HepG2 (cell line): ENCODE measurements around the gene CPEB2. TPM values are rescaled to one million over a fixed set of nuclear protein-coding genes. Genes with fewer than 3 reads are reported as not detected.

Experiments used
- ATAC-seq: fragments of 200-7000 bp; cut with Tn5 transposase; 3 replicates; pipeline ENCODE4 v1.9.1; 2020; ENCODE audit warnings: mild to moderate bottlenecking, moderate library complexity
- BruUV-seq: library from RNA; stranded (reverse); fragments of 400-500 nt; replicated peaks from 2 replicates; lab custom pipeline; 2021; lab: Mats Ljungman, UMichigan
- CTCF ChIA-PET: fragments of 300-600 bp; formaldehyde crosslinking; extraction: SDS; loops from one replicate; lab custom pipeline; 2021; ENCODE audit warnings: low total read pairs, inconsistent platforms, low intra/inter-chr PET ratio; lab: Yijun Ruan, JAX
- POLR2A ChIA-PET: fragments of 350-600 bp; sonication (Branson Sonifier 250); formaldehyde crosslinking; loops from one replicate; lab custom pipeline; 2020; ENCODE audit warnings: antibody characterized with exemption, inconsistent platforms; lab: Yijun Ruan, JAX
- DNase-seq: peaks from one replicate; pipeline ENCODE4 v3.0.0-alpha.2; 2015; ENCODE audit warnings: low spot score
- FAIRE-seq: peaks from 3 replicates; lab custom pipeline; 2011; peaks lifted over from hg19 to GRCh38; lab: Jason Lieb, UNC
- H2AFZ ChIP-seq: one replicate; pipeline ENCODE4 v1.6.1; 2011; ENCODE audit warnings: low read length, inconsistent platforms
- H3K27ac ChIP-seq: fragments of 300-600 bp; 3 replicates; pipeline ENCODE4 v1.8.0; 2011; ENCODE audit warnings: mixed run types, mild to moderate bottlenecking, mixed read lengths, low read length, inconsistent platforms; ENCODE audit not compliant: insufficient read depth; ENCODE audit errors: extremely low read length
- H3K27me3 ChIP-seq, 2 experiments: fragments of 200-600 bp in 1 of 2; 2 replicates in 1 of 2; 3 replicates in 1 of 2; pipeline versions ENCODE4 v1.6.0 to v1.8.0; 2011; ENCODE audit warnings: low read length in 2 of 2, mild to moderate bottlenecking in 2 of 2, moderate library complexity in 2 of 2, inconsistent platforms in 1 of 2; ENCODE audit not compliant: insufficient read depth in 2 of 2, control insufficient read depth in 1 of 2
- H3K36me3 ChIP-seq, 2 experiments: fragments of 200-600 bp in 1 of 2; replicated peaks in 1 of 2; 2 replicates in 1 of 2; 3 replicates in 1 of 2; pipeline versions ENCODE4 v1.5.1 to v1.8.0; 2011; ENCODE audit warnings: low read length in 2 of 2, inconsistent platforms in 1 of 2; ENCODE audit not compliant: insufficient read depth in 2 of 2, control insufficient read depth in 1 of 2
- H3K4me1 ChIP-seq: 2 replicates; pipeline ENCODE4 v1.5.1; 2012; ENCODE audit warnings: low read length, inconsistent platforms; ENCODE audit not compliant: insufficient read depth
- H3K4me2 ChIP-seq: 2 replicates; pipeline ENCODE4 v1.6.0; 2011; ENCODE audit warnings: low read depth, low read length, inconsistent platforms
- H3K4me3 ChIP-seq, 3 experiments: fragments of 200-600 bp in 1 of 3; sonication (generic), shearing (Covaris generic) in 1 of 3; replicated peaks in 1 of 3; 2 replicates each; pipeline ENCODE4 v1.5.1; 2011 to 2016; ENCODE audit warnings: low read length in 3 of 3, inconsistent platforms in 2 of 3, low read depth in 2 of 3, mild to moderate bottlenecking in 2 of 3, control low read depth in 1 of 3, mixed read lengths in 1 of 3; ENCODE audit not compliant: insufficient read depth in 1 of 3
- H3K79me2 ChIP-seq: one replicate; pipeline ENCODE4 v1.6.1; 2011; ENCODE audit warnings: low read length, inconsistent platforms; ENCODE audit not compliant: insufficient read depth
- H3K9ac ChIP-seq: 2 replicates; pipeline ENCODE4 v1.6.0; 2011; ENCODE audit warnings: mild to moderate bottlenecking, low read depth, low read length, inconsistent platforms; ENCODE audit not compliant: insufficient read depth
- H3K9me3 ChIP-seq: 2 replicates; pipeline ENCODE4 v1.5.1; 2012; ENCODE audit warnings: mild to moderate bottlenecking, low read length
- H4K20me1 ChIP-seq: 2 replicates; pipeline ENCODE4 v1.6.0; 2011; ENCODE audit warnings: inconsistent platforms, mild to moderate bottlenecking, low read length, moderate library complexity; ENCODE audit not compliant: insufficient read depth
- ATF7 ChIP-seq, 2 experiments: fragments of 450-650 bp in 1 of 2; sonication (generic) in 1 of 2; formaldehyde crosslinking in 1 of 2; IDR thresholded peaks; 2 replicates each; pipeline versions ENCODE4 v1.4.0 to v1.6.1; 2016 to 2020; ENCODE audit warnings: antibody characterized with exemption in 1 of 2, mild to moderate bottlenecking in 1 of 2, missing genetic modification reagents in 1 of 2
- CEBPG ChIP-seq: IDR thresholded peaks from 2 replicates; pipeline ENCODE4 v1.6.1; 2016
- EP300 ChIP-seq, 3 experiments: sonication (generic) in 1 of 3; formaldehyde crosslinking in 1 of 3; IDR thresholded peaks; 2 replicates each; pipeline versions ENCODE4 v1.5.1 to v1.6.1; 2011 to 2020; ENCODE audit warnings: low read depth in 2 of 3, low read length in 2 of 3, borderline replicate concordance in 1 of 3, improper control_type of control experiment in 1 of 3, mild to moderate bottlenecking in 1 of 3, missing genetic modification reagents in 1 of 3, moderate library complexity in 1 of 3
- GATAD2A ChIP-seq: IDR thresholded peaks from 2 replicates; pipeline ENCODE4 v1.6.1; 2016
- HDAC6 ChIP-seq: fragments of 200-600 bp; sonication (generic); IDR thresholded peaks from 2 replicates; pipeline ENCODE4 v1.7.0; 2017; ENCODE audit warnings: mild to moderate bottlenecking, antibody characterized with exemption, low read length, low read depth
- RAD21 ChIP-seq: fragments of 450-650 bp; formaldehyde crosslinking; IDR thresholded peaks from 2 replicates; pipeline ENCODE4 v1.5.0; 2020; ENCODE audit warnings: mild to moderate bottlenecking
- SAP130 ChIP-seq: IDR thresholded peaks from 2 replicates; pipeline ENCODE4 v1.6.1; 2016; ENCODE audit warnings: low read depth
- ZNF329 ChIP-seq: sonication (generic); formaldehyde crosslinking; IDR thresholded peaks from 2 replicates; pipeline ENCODE4 v1.9.0; 2021; ENCODE audit warnings: low read depth, mild to moderate bottlenecking, missing genetic modification reagents
- ZNF598 ChIP-seq: sonication (generic); formaldehyde crosslinking; IDR thresholded peaks from 2 replicates; pipeline ENCODE4 v1.5.1; 2020; ENCODE audit warnings: mild to moderate bottlenecking, missing genetic modification reagents, borderline replicate concordance
- ZNF670 ChIP-seq: sonication (generic); formaldehyde crosslinking; IDR thresholded peaks from 2 replicates; pipeline ENCODE4 v1.8.0; 2022; ENCODE audit warnings: mild to moderate bottlenecking, missing genetic modification reagents, borderline replicate concordance
- WGBS: methylation state at CpG from one replicate; pipeline ENCODE4 v1.1.6; 2017; ENCODE audit warnings: low lambda C conversion rate; 5-methylcytosine and 5-hydroxymethylcytosine counted together
- in situ Hi-C: cut with HindIII; loops from 2 replicates; pipeline ENCODE4 v1.10.0; 2017; ENCODE audit warnings: low pct_unique_long_range_greater_than_20kb; ENCODE audit not compliant: extremely low pct_ligation_motif_present
- intact Hi-C: fragments of 100-400 bp; cut with micrococcal nuclease; formaldehyde crosslinking; loops from one replicate; pipeline ENCODE4 v1.10.0; 2022; ENCODE audit not compliant: unreplicated experiment
- polyA plus RNA-seq, 8 experiments: library from polyadenylated mRNA; depleted of rRNA in 3 of 8; stranded (reverse) in 7 of 8; unstranded in 1 of 8; fragments of >200 nt; fragmentation: Illumina TruSeq in 4 of 8; extraction: Trizol in 4 of 8; gene quantifications; 2 replicates each; pipeline versions ENCODE4 v1.2.1 to v1.2.3, GENCODE V29; 2011 to 2016; ENCODE audit warnings: low read depth in 4 of 8, missing spikeins in 1 of 8, mixed read lengths in 1 of 8; ENCODE audit not compliant: insufficient read depth in 1 of 8
- total RNA-seq, 5 experiments: library from RNA; depleted of rRNA; stranded (reverse); fragments of >200 nt; fragmentation: Illumina TruSeq; extraction: Trizol; gene quantifications; 2 replicates each; pipeline ENCODE4 v1.2.3, GENCODE V29; 2016; ENCODE audit warnings: low read depth in 1 of 5
- TF ChIP-seq, protein P1 (sequence below): sonication (generic); formaldehyde crosslinking; IDR thresholded peaks from 2 replicates; pipeline ENCODE4 v1.5.1; 2020; ENCODE audit warnings: mild to moderate bottlenecking, missing genetic modification reagents, borderline replicate concordance
- TF ChIP-seq, protein P2 (sequence below): sonication (generic); formaldehyde crosslinking; IDR thresholded peaks from 2 replicates; pipeline ENCODE4 v1.5.0; 2020; ENCODE audit warnings: mild to moderate bottlenecking, missing genetic modification reagents, borderline replicate concordance
- TF ChIP-seq, protein P3 (sequence below), 2 experiments: fragments of 450-650 bp in 1 of 2; sonication (generic) in 1 of 2; formaldehyde crosslinking; IDR thresholded peaks; 2 replicates each; pipeline versions ENCODE4 v1.5.0 to v1.8.0; 2020 to 2022; ENCODE audit warnings: mild to moderate bottlenecking in 1 of 2, missing genetic modification reagents in 1 of 2

The CPEB2 gene
- total and polyA plus RNA-seq, 2 of the 13 experiments (the other 11 are each of a cell fraction or from before 2014, with no cell fraction given) = 2.0 to 2.5 TPM

- TF ChIP-seq, protein P1, sequence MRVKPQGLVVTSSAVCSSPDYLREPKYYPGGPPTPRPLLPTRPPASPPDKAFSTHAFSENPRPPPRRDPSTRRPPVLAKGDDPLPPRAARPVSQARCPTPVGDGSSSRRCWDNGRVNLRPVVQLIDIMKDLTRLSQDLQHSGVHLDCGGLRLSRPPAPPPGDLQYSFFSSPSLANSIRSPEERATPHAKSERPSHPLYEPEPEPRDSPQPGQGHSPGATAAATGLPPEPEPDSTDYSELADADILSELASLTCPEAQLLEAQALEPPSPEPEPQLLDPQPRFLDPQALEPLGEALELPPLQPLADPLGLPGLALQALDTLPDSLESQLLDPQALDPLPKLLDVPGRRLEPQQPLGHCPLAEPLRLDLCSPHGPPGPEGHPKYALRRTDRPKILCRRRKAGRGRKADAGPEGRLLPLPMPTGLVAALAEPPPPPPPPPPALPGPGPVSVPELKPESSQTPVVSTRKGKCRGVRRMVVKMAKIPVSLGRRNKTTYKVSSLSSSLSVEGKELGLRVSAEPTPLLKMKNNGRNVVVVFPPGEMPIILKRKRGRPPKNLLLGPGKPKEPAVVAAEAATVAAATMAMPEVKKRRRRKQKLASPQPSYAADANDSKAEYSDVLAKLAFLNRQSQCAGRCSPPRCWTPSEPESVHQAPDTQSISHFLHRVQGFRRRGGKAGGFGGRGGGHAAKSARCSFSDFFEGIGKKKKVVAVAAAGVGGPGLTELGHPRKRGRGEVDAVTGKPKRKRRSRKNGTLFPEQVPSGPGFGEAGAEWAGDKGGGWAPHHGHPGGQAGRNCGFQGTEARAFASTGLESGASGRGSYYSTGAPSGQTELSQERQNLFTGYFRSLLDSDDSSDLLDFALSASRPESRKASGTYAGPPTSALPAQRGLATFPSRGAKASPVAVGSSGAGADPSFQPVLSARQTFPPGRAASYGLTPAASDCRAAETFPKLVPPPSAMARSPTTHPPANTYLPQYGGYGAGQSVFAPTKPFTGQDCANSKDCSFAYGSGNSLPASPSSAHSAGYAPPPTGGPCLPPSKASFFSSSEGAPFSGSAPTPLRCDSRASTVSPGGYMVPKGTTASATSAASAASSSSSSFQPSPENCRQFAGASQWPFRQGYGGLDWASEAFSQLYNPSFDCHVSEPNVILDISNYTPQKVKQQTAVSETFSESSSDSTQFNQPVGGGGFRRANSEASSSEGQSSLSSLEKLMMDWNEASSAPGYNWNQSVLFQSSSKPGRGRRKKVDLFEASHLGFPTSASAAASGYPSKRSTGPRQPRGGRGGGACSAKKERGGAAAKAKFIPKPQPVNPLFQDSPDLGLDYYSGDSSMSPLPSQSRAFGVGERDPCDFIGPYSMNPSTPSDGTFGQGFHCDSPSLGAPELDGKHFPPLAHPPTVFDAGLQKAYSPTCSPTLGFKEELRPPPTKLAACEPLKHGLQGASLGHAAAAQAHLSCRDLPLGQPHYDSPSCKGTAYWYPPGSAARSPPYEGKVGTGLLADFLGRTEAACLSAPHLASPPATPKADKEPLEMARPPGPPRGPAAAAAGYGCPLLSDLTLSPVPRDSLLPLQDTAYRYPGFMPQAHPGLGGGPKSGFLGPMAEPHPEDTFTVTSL = no peak
- TF ChIP-seq, protein P2, sequence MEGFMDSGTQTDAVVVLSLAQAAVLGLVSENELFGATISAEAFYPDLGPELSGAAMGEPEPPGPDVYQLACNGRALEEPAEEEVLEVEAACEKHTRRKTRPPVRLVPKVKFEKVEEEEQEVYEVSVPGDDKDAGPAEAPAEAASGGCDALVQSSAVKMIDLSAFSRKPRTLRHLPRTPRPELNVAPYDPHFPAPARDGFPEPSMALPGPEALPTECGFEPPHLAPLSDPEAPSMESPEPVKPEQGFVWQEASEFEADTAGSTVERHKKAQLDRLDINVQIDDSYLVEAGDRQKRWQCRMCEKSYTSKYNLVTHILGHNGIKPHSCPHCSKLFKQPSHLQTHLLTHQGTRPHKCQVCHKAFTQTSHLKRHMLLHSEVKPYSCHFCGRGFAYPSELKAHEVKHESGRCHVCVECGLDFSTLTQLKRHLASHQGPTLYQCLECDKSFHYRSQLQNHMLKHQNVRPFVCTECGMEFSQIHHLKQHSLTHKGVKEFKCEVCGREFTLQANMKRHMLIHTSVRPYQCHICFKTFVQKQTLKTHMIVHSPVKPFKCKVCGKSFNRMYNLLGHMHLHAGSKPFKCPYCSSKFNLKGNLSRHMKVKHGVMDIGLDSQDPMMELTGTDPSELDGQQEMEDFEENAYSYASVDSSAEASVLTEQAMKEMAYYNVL = no peak
- no peak for TF ChIP-seq HDAC6
- no peak for TF ChIP-seq RAD21 (CRISPR knock-in tag)
Measured at GRCh38 chr4:15075875-15076274, 73.6 kb downstream of the CPEB2 start (continued).

GRCh38 chr4:15077969-15078368 lies 75.7 kb downstream of the CPEB2 start:
- Histone ChIP-seq H3K4me1 (no peaks in the 10 kb centered on the region), H2AFZ (no peak overlapping the region), H3K27ac (no peak overlapping the region), H3K9me3 (0 out of 2 replicates have a peak, but pooled peaks cover 4% of the 10 kb centered on the region), H3K4me2 (no peak overlapping the region), H3K4me3 (no peak overlapping the region), H3K79me2 (no peaks in the 10 kb centered on the region), H3K9ac (no peak overlapping the region), H3K36me3 (no peaks in the 10 kb centered on the region), H4K20me1 (no peaks in the 10 kb centered on the region), H3K27me3 (no peaks in the 10 kb centered on the region)
- no peak for ATAC-seq
- in situ Hi-C loops = no loop called here
- peak; percentile 15 for DNase-seq
- no TSS peak for BruUV-seq
- intact Hi-C loops = no loop called here
- ChIA-PET POLR2A (no interaction called here), CTCF (no interaction called here)
- no peak for FAIRE-seq
- 4% methylated on average over 2 of the region's 2 CpGs for WGBS
- TF ChIP-seq CEBPG (CRISPR knock-in tag) (peak; percentile 31; the same call in 1 of the 2 replicates), GATAD2A (0 out of 2 replicates have a peak, but pooled peaks have one; percentile 11), SAP130 (no peak), ATF7 (IDR thresholded peaks at IDR 0.05) (0 out of 2 replicates have a peak, but pooled peaks have one; percentile 19), ATF7 (CRISPR knock-in tag; IDR thresholded peaks at IDR 0.05) (no peak), ZNF329 (CRISPR knock-in tag) (no peak), ZNF598 (CRISPR knock-in tag) (no peak), ZNF670 (CRISPR knock-in tag) (no peak), EP300 (IDR thresholded peaks at IDR 0.05; ENCODE audit: low read depth in 2 of 2, low read length in 2 of 2) (0 out of 4 replicates have a peak, but pooled peaks of 1 of the 2 experiments have one; percentile 10), EP300 (CRISPR knock-in tag; IDR thresholded peaks at IDR 0.05; ENCODE audit: borderline replicate concordance) (no peak)
- TF ChIP-seq, protein P3, sequence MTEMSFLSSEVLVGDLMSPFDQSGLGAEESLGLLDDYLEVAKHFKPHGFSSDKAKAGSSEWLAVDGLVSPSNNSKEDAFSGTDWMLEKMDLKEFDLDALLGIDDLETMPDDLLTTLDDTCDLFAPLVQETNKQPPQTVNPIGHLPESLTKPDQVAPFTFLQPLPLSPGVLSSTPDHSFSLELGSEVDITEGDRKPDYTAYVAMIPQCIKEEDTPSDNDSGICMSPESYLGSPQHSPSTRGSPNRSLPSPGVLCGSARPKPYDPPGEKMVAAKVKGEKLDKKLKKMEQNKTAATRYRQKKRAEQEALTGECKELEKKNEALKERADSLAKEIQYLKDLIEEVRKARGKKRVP (CRISPR knock-in tag; IDR thresholded peaks at IDR 0.05) = peak in 1 of 2 experiments; percentile 74; a peak in 2 of 4 replicates
